Testis (tissue), 3 donors: ENCODE data around the gene HMX2. TPM values are rescaled to one million over a fixed set of nuclear protein-coding genes. Genes with fewer than 3 reads are reported as not detected.
"Not testable (repeated sequence)": the region's sequence is repeated elsewhere in the genome, so short reads cannot be mapped to it uniquely, and the experiment has no call there.

Experiments
- DNase-seq: peaks from one replicate; pipeline ENCODE4 v3.0.0-alpha.2; 2019
- H3K27ac ChIP-seq, 2 donors: fragments of 200-600 bp; sonication (generic); one replicate each; pipeline ENCODE4 v1.5.1; 2019
- H3K27me3 ChIP-seq: fragments of 200-600 bp; sonication (generic); one replicate; pipeline ENCODE4 v1.5.1; 2019
- H3K36me3 ChIP-seq: fragments of 200-600 bp; sonication (generic); one replicate; pipeline ENCODE4 v1.5.1; 2017; ENCODE audit warnings: low read depth; ENCODE audit errors: missing control alignments
- H3K4me1 ChIP-seq: fragments of 200-600 bp; sonication (generic); one replicate; pipeline ENCODE4 v1.5.1; 2019
- H3K4me3 ChIP-seq, 2 donors: fragments of 200-600 bp; sonication (generic); one replicate each; pipeline ENCODE4 v1.5.1; 2017 to 2019
- H3K9me3 ChIP-seq: fragments of 200-600 bp; sonication (generic); one replicate; pipeline ENCODE4 v1.5.1; 2017
- CTCF ChIP-seq, 3 experiments: fragments of 450-650 bp in 2 of 3; fragments of 200-600 bp in 1 of 3; sonication (generic) in 1 of 3; IDR thresholded peaks; one replicate each; pipeline ENCODE4 v1.5.1; 2016 to 2019; ENCODE audit warnings: antibody characterized with exemption in 3 of 3, mild to moderate bottlenecking in 2 of 3, moderate library complexity in 1 of 3
- POLR2A ChIP-seq: fragments of 450-650 bp; IDR thresholded peaks from one replicate; pipeline ENCODE4 v1.6.1; 2017; ENCODE audit warnings: antibody characterized with exemption, mild to moderate bottlenecking, moderate library complexity
- WGBS, 2 donors: methylation state at CpG; one replicate each; pipeline ENCODE4 v1.1.5; 2018; 5-methylcytosine and 5-hydroxymethylcytosine counted together
- intact Hi-C: fragments of 100-400 bp; cut with DNase I; formaldehyde crosslinking; loops from one replicate; pipeline ENCODE4 v1.15.1; 2023; ENCODE audit warnings: low total_unique reads
- polyA plus RNA-seq: library from polyadenylated mRNA; stranded (reverse); fragments of 350-450 nt; fragmentation: Illumina TruSeq; extraction: RNeasy Lipid Tissue Mini Kit (QIAGEN cat#74804); gene quantifications from one replicate; pipeline ENCODE4 v1.2.3, GENCODE V29; 2014; ENCODE audit warnings: low read depth, low replicate concordance; ENCODE audit not compliant: insufficient read depth
- total RNA-seq, 2 donors: library from RNA; depleted of rRNA; stranded (reverse); fragments of >200 nt; gene quantifications; one replicate each; pipeline ENCODE4 v1.2.3, GENCODE V29; 2016

The HMX2 gene
- total and polyA plus RNA-seq, 3 donors from 2014 or later, result 0.19 to 0.47 TPM; not detected in 1

GRCh38 chr10:123160311-123160980 lies 12.5 kb downstream of the HMX2 start:
- WGBS, 2 donors, result 68 to 69% methylated on average over 11 of the region's 11 CpGs
- H3K27me3 ChIP-seq, result no peaks in the 10 kb centered on the region
- intact Hi-C loops, result no loop called here
- peaks cover under 1% of the 10 kb centered on the region for H3K4me1 ChIP-seq
- no peak overlapping the region for H3K4me3 ChIP-seq
- no peaks in the 10 kb centered on the region for H3K36me3 ChIP-seq
- no peaks in the 10 kb centered on the region for H3K9me3 ChIP-seq
- TF ChIP-seq POLR2A (no peak), CTCF (IDR thresholded peaks at IDR 0.05) (no peak)
- H3K27ac ChIP-seq, result no peak overlapping the region
- DNase-seq, result no peak

- WGBS, 2 donors, result 95 to 96% methylated on average over 2 of the region's 2 CpGs
- DNase-seq, result no peak
- H3K4me3 ChIP-seq, result no peak overlapping the region
- no peaks in the 10 kb centered on the region for H3K9me3 ChIP-seq
- H3K4me1 ChIP-seq, result no peaks in the 10 kb centered on the region
- intact Hi-C loops, result no loop called here
- H3K27ac ChIP-seq, result no peak overlapping the region
- TF ChIP-seq POLR2A (no peak), CTCF (IDR thresholded peaks at IDR 0.05) (no peak)
- no peaks in the 10 kb centered on the region for H3K36me3 ChIP-seq
- H3K27me3 ChIP-seq, result no peaks in the 10 kb centered on the region
Measured at GRCh38 chr10:123164319-123164718, 16.4 kb downstream of the HMX2 start.

GRCh38 chr10:123165445-123166072 lies 17.6 kb downstream of the HMX2 start:
- no peaks in the 10 kb centered on the region for H3K27me3 ChIP-seq
- H3K4me3 ChIP-seq, result no peak overlapping the region
- H3K9me3 ChIP-seq, result no peaks in the 10 kb centered on the region
- TF ChIP-seq CTCF (IDR thresholded peaks at IDR 0.05) (no peak), POLR2A (no peak)
- H3K27ac ChIP-seq, result no peak overlapping the region
- intact Hi-C loops, result no loop called here
- 81% methylated on average over 4 of the region's 4 CpGs for WGBS, 2 donors
- no peaks in the 10 kb centered on the region for H3K4me1 ChIP-seq
- H3K36me3 ChIP-seq, result no peaks in the 10 kb centered on the region
- DNase-seq, result no peak

GRCh38 chr10:123166618-123167017 lies 18.7 kb downstream of the HMX2 start:
- H3K27ac ChIP-seq, result no peak overlapping the region
- no peaks in the 10 kb centered on the region for H3K27me3 ChIP-seq
- DNase-seq, result no peak
- TF ChIP-seq POLR2A (no peak), CTCF (IDR thresholded peaks at IDR 0.05) (no peak)
- H3K9me3 ChIP-seq, result no peaks in the 10 kb centered on the region
- WGBS, 2 donors, result 91 to 97% methylated on average over 2 of the region's 2 CpGs
- intact Hi-C loops, result no loop called here
- H3K4me3 ChIP-seq, result no peak overlapping the region
- H3K36me3 ChIP-seq, result no peaks in the 10 kb centered on the region
- no peaks in the 10 kb centered on the region for H3K4me1 ChIP-seq

- DNase-seq, result no peak
- intact Hi-C loops, result no loop called here
- Histone ChIP-seq H3K9me3 (no peaks in the 10 kb centered on the region), H3K36me3 (no peaks in the 10 kb centered on the region), H3K4me1 (no peaks in the 10 kb centered on the region), H3K27ac (no peak overlapping the region), H3K27me3 (no peaks in the 10 kb centered on the region), H3K4me3 (no peak overlapping the region)
- TF ChIP-seq CTCF (IDR thresholded peaks at IDR 0.05), result no peak
- TF ChIP-seq POLR2A, result no peak
- 96% methylated on average over 4 of the region's 4 CpGs for WGBS, 2 donors
Measured at GRCh38 chr10:123170961-123171360, 23.0 kb downstream of the HMX2 start.

GRCh38 chr10:123171616-123172015 lies 23.7 kb downstream of the HMX2 start:
- DNase-seq, H3K4me3 ChIP-seq, H3K4me1 ChIP-seq, H3K27ac ChIP-seq, H3K27me3 ChIP-seq, H3K9me3 ChIP-seq, intact Hi-C loops, H3K36me3 ChIP-seq: not testable (repeated sequence)
- WGBS, 2 donors, result 89 to 92% methylated on average over 10 of the region's 10 CpGs
